Measurements from ENCODE around the gene NTRK3. TPM values are rescaled to one million over a fixed set of nuclear protein-coding genes. Genes with fewer than 3 reads are reported as not detected.

Gene NTRK3
- polyA plus RNA-seq, 1 donor from 2014 or later: 42.7 TPM

DNA sequence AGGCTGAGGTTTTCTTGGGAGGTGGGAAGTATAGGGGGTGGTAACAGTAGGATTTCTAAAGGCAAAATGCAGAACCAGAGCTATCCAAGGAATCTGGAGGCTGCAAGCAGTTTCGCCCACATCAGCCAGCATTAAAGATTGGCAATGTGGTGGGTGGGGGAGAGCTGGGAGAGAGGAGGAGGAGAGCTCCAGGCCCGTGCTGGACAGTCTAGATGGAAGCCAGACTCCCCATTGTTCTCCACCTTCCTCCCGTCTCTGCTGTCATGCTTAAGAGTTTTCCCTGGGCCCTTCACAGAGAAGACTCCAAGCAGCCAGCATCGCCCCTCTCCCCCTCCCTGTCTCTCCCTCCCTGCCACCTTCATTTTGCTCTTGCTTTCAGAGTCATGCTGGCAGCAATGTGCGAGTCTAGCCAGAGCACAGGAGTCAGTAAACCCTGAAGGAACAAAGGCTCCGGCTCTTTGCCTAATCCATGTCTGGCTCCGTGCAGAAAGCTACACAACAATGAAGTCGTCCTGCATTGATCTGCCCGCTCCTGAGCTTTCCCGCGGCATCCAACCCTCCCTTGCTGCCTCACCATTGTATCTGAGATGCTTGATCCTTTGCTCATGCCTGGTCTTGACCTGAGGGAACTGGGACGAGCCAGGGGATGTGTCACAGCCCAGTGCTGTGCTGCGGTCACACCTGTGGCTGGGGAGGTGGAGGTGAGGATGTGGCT is 282.9 kb downstream of the NTRK3 start:
- Histone ChIP-seq H4K20me1 (ENCODE audit: insufficient read depth) (no peaks in the 10 kb centered on the region), H2AFZ (ENCODE audit: low read depth, low read length) (no peak overlapping the region), H3K9ac (ENCODE audit: low read length) (no peak overlapping the region), H3K27ac (ENCODE audit: low read length) (no peak overlapping the region), H3K9me3 (ENCODE audit: low read length) (no peaks in the 10 kb centered on the region), H3K9me2 (ENCODE audit: insufficient read depth, low read length) (no peaks in the 10 kb centered on the region), H3K79me2 (replicated peaks; ENCODE audit: insufficient read depth, low read length) (no peaks in the 10 kb centered on the region), H3K27me3 (ENCODE audit: insufficient read depth, low read depth, low read length) (no peaks in the 10 kb centered on the region), H3F3A (ENCODE audit: insufficient read depth, low read length, poor library complexity, severe bottlenecking) (no peaks in the 10 kb centered on the region), H3K4me3 (ENCODE audit: low read length) (no peak overlapping the region), H3K36me3 (ENCODE audit: insufficient read depth, low read length) (peaks cover 9% of the 10 kb centered on the region), H3K4me2 (ENCODE audit: low read length) (no peak overlapping the region)
- no peak for TF ChIP-seq EP300 (conservative IDR thresholded peaks at IDR 0.05; ENCODE audit: poor library complexity, severe bottlenecking)

DNA sequence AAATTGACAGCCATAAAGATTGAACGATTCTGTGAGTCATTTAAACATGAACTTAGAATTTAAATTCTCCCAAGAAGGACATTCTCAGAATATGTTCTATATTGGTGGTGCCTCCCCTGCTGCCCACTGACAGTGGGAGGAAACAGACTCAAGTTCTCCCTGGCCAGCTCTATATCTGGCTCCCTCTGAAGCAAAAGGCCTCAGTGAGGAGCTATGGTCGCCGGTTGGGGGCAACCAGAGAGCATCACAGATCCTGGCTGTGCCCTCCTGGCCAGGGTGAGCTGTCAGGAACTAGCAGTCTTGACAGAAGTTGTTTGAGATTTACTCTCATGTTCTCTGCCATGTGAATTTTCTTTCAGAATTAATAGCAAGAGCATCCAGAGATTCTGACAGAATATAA is 285.5 kb downstream of the NTRK3 start:
- no peaks in the 10 kb centered on the region for H4K20me1 ChIP-seq (ENCODE audit: insufficient read depth)
- no peak overlapping the region for H3K9ac ChIP-seq (ENCODE audit: low read length)
- H3K9me2 ChIP-seq (ENCODE audit: insufficient read depth, low read length): no peaks in the 10 kb centered on the region
- TF ChIP-seq POLR2AphosphoS5 (IDR thresholded peaks at IDR 0.05) (no peak), RAD21 (conservative IDR thresholded peaks at IDR 0.05) (no peak), TAF1 (IDR thresholded peaks at IDR 0.05; ENCODE audit: low read depth) (no peak), EZH2 (IDR thresholded peaks at IDR 0.05; ENCODE audit: borderline replicate concordance, insufficient read depth, low read length, poor library complexity, severe bottlenecking) (no peak), SMC3 (conservative IDR thresholded peaks at IDR 0.05; ENCODE audit: poor library complexity) (no peak), EP300 (conservative IDR thresholded peaks at IDR 0.05; ENCODE audit: poor library complexity, severe bottlenecking) (no peak), MXI1 (conservative IDR thresholded peaks at IDR 0.05; ENCODE audit: poor library complexity, severe bottlenecking) (no peak)
- TF ChIP-seq, protein P1, sequence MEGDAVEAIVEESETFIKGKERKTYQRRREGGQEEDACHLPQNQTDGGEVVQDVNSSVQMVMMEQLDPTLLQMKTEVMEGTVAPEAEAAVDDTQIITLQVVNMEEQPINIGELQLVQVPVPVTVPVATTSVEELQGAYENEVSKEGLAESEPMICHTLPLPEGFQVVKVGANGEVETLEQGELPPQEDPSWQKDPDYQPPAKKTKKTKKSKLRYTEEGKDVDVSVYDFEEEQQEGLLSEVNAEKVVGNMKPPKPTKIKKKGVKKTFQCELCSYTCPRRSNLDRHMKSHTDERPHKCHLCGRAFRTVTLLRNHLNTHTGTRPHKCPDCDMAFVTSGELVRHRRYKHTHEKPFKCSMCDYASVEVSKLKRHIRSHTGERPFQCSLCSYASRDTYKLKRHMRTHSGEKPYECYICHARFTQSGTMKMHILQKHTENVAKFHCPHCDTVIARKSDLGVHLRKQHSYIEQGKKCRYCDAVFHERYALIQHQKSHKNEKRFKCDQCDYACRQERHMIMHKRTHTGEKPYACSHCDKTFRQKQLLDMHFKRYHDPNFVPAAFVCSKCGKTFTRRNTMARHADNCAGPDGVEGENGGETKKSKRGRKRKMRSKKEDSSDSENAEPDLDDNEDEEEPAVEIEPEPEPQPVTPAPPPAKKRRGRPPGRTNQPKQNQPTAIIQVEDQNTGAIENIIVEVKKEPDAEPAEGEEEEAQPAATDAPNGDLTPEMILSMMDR (IDR thresholded peaks at IDR 0.05; ENCODE audit: poor library complexity, severe bottlenecking): no peak
- TF ChIP-seq, protein P2, sequence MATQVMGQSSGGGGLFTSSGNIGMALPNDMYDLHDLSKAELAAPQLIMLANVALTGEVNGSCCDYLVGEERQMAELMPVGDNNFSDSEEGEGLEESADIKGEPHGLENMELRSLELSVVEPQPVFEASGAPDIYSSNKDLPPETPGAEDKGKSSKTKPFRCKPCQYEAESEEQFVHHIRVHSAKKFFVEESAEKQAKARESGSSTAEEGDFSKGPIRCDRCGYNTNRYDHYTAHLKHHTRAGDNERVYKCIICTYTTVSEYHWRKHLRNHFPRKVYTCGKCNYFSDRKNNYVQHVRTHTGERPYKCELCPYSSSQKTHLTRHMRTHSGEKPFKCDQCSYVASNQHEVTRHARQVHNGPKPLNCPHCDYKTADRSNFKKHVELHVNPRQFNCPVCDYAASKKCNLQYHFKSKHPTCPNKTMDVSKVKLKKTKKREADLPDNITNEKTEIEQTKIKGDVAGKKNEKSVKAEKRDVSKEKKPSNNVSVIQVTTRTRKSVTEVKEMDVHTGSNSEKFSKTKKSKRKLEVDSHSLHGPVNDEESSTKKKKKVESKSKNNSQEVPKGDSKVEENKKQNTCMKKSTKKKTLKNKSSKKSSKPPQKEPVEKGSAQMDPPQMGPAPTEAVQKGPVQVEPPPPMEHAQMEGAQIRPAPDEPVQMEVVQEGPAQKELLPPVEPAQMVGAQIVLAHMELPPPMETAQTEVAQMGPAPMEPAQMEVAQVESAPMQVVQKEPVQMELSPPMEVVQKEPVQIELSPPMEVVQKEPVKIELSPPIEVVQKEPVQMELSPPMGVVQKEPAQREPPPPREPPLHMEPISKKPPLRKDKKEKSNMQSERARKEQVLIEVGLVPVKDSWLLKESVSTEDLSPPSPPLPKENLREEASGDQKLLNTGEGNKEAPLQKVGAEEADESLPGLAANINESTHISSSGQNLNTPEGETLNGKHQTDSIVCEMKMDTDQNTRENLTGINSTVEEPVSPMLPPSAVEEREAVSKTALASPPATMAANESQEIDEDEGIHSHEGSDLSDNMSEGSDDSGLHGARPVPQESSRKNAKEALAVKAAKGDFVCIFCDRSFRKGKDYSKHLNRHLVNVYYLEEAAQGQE (IDR thresholded peaks at IDR 0.05; ENCODE audit: borderline replicate concordance): no peak
- H3K4me2 ChIP-seq (ENCODE audit: low read length): no peak overlapping the region
- H3K4me3 ChIP-seq (ENCODE audit: low read length): no peak overlapping the region
- H3K27me3 ChIP-seq (ENCODE audit: insufficient read depth, low read depth, low read length): no peaks in the 10 kb centered on the region
- no peak overlapping the region for H3K27ac ChIP-seq (ENCODE audit: low read length)
- H3K36me3 ChIP-seq (ENCODE audit: insufficient read depth, low read length): peaks cover 9% of the 10 kb centered on the region
- H3F3A ChIP-seq (ENCODE audit: insufficient read depth, low read length, poor library complexity, severe bottlenecking): no peaks in the 10 kb centered on the region
- H2AFZ ChIP-seq (ENCODE audit: low read depth, low read length): no peak overlapping the region
- no peaks in the 10 kb centered on the region for H3K79me2 ChIP-seq (replicated peaks; ENCODE audit: insufficient read depth, low read length)
- H3K9me3 ChIP-seq (ENCODE audit: low read length): no peaks in the 10 kb centered on the region

Data from neural cell (in vitro differentiated cells).